ENCODE results near the gene PIK3R3. TPM values are rescaled to one million over a fixed set of nuclear protein-coding genes. Genes with fewer than 3 reads are reported as not detected.
A peak's percentile ranks its signal among the peaks of the same experiment; 100 is the strongest.

The PIK3R3 gene
- total RNA-seq, 3 donors from 2014 or later: 1.3 to 1.7 (median 1.6) TPM

- Mint-ChIP-seq H3K36me3 (ENCODE audit: insufficient read depth) (no peaks in the 10 kb centered on the region), H3K4me1 (ENCODE audit: low read depth) (peaks cover 25% of the 10 kb centered on the region), H3K9me3 (no peaks in the 10 kb centered on the region), H3K27me3 (ENCODE audit: low read depth) (peaks cover 29% of the 10 kb centered on the region), H3K4me3 (peak overlapping the region; percentile 93)
- ATAC-seq (no peak), DNase-seq (no peak)
These were observed 1.4 kb upstream of the PIK3R3 start for GRCh38 chr1:46133781-46134350.

DNA sequence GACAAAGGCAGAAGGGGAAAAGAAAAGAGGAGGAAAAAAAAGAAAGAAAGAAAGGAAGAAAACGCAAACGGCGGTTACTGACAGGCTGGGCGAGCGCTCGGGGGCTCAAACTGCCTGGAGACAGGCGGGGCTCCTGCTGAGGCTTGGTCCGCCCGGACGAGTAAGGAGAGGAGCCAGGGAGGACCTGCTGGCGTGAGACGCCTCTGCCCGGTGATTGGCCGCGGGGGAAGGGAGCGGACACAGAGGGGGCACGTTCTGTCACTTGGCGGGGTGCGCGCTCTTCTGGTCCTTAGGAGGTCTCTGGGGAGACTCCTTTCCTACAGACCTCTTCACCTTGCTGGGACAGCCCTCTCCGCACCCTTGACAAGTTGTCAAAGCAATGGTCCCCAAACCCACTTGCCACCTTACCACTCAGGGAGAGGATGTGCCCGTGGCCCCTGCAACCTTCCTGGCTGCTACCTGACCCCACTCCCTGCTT lies 791 bp upstream of the PIK3R3 start:
- peak overlapping the region; percentile 93 for H3K4me3 Mint-ChIP-seq
- DNase-seq (no peak), ATAC-seq (peak; percentile 44 to 52)
- peaks cover 33% of the 10 kb centered on the region for H3K27me3 Mint-ChIP-seq (ENCODE audit: low read depth)
- peaks cover 25% of the 10 kb centered on the region for H3K4me1 Mint-ChIP-seq (ENCODE audit: low read depth)
- no peaks in the 10 kb centered on the region for H3K36me3 Mint-ChIP-seq (ENCODE audit: insufficient read depth)
- no peaks in the 10 kb centered on the region for H3K9me3 Mint-ChIP-seq

GRCh38 chr1:46131712-46132528 lies 509 bp downstream of the PIK3R3 start:
- H3K4me1 Mint-ChIP-seq (ENCODE audit: low read depth): peaks cover 25% of the 10 kb centered on the region
- peak overlapping the region; percentile 93 for H3K4me3 Mint-ChIP-seq
- H3K36me3 Mint-ChIP-seq (ENCODE audit: insufficient read depth): no peaks in the 10 kb centered on the region
- peaks cover 39% of the 10 kb centered on the region for H3K27me3 Mint-ChIP-seq (ENCODE audit: low read depth)
- ATAC-seq (no peak), DNase-seq (peak; percentile 14)
- H3K9me3 Mint-ChIP-seq: no peaks in the 10 kb centered on the region

DNA sequence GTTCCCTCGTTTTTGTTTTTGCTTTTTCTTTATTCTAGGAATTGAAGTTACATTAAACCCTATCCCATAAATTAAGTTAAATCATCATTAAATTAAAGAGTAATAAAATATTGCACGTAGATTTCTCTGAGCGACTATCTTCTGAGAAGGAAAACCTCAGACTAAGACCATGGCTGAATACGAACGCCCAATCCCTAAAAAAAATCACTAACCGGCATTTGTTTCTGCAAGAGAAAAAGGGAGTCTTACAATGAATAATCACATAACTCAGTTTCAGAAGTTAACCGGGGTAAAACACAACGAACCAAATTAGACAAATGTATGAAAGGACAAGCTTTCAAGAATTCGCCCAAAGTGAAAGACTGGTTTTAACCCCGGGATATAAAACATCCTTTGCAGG lies 1.3 kb downstream of the PIK3R3 start:
- peaks cover 25% of the 10 kb centered on the region for H3K4me1 Mint-ChIP-seq (ENCODE audit: low read depth)
- H3K9me3 Mint-ChIP-seq: no peaks in the 10 kb centered on the region
- peak overlapping the region; percentile 93 for H3K4me3 Mint-ChIP-seq
- H3K36me3 Mint-ChIP-seq (ENCODE audit: insufficient read depth): no peaks in the 10 kb centered on the region
- H3K27me3 Mint-ChIP-seq (ENCODE audit: low read depth): peaks cover 39% of the 10 kb centered on the region
- no peak for ATAC-seq
- no peak for DNase-seq

GRCh38 chr1:46130606-46131005 lies 1.8 kb downstream of the PIK3R3 start:
- Mint-ChIP-seq H3K36me3 (ENCODE audit: insufficient read depth) (no peaks in the 10 kb centered on the region), H3K27me3 (ENCODE audit: low read depth) (peaks cover 39% of the 10 kb centered on the region), H3K4me3 (no peak overlapping the region), H3K9me3 (no peaks in the 10 kb centered on the region), H3K4me1 (ENCODE audit: low read depth) (peaks cover 25% of the 10 kb centered on the region)
- ATAC-seq (no peak), DNase-seq (no peak)

GRCh38 chr1:46130121-46130520 lies 2.3 kb downstream of the PIK3R3 start:
- Mint-ChIP-seq H3K9me3 (no peaks in the 10 kb centered on the region), H3K4me3 (no peak overlapping the region), H3K27me3 (ENCODE audit: low read depth) (peaks cover 39% of the 10 kb centered on the region), H3K4me1 (ENCODE audit: low read depth) (peaks cover 25% of the 10 kb centered on the region), H3K36me3 (ENCODE audit: insufficient read depth) (no peaks in the 10 kb centered on the region)
- DNase-seq (no peak), ATAC-seq (no peak)

DNA sequence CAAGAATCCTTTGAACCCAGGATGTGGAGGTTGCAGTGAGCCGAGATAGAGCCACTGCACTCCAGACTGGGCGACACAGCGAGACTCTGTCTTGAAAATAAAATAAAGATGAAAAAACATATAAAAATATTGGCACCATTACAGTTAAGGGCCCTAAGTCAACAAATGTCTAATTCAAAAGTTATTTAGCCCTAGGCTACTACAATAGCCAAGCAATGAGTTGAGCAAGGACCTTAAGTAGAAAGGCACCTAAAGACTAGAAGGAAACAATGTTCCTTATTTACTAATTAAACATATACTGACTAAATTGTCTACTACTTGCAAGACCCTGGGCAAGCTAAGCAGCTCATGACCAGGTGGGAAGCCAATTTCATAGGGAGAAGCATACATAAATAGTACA lies 4.1 kb downstream of the PIK3R3 start:
- DNase-seq (no peak), ATAC-seq (no peak)
- no peaks in the 10 kb centered on the region for H3K36me3 Mint-ChIP-seq (ENCODE audit: insufficient read depth)
- peaks cover 19% of the 10 kb centered on the region for H3K4me1 Mint-ChIP-seq (ENCODE audit: low read depth)
- no peaks in the 10 kb centered on the region for H3K9me3 Mint-ChIP-seq
- no peak overlapping the region for H3K4me3 Mint-ChIP-seq
- peaks cover 38% of the 10 kb centered on the region for H3K27me3 Mint-ChIP-seq (ENCODE audit: low read depth)

DNA sequence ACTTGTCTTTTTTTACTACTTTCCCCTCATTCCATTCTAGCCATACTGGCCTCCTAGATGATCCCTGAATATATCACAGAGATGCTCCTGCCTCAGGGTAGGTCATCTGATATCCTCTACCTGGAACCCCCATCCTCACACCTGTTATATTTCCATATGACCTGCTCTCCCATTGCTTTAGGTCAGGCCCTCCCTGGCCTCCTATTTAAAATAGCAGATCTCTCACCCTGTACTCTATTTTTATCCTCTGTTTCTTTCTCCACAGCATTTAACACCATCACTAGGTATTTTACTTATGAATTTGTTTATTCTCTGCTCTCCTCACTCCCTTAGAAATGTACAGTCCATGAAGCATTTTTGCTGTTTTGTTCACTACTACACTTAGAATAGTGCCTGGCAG lies 13.6 kb downstream of the PIK3R3 start:
- Mint-ChIP-seq H3K9me3 (no peaks in the 10 kb centered on the region), H3K36me3 (ENCODE audit: insufficient read depth) (no peaks in the 10 kb centered on the region), H3K4me1 (ENCODE audit: low read depth) (peaks cover 1% of the 10 kb centered on the region), H3K4me3 (no peak overlapping the region), H3K27me3 (ENCODE audit: low read depth) (no peaks in the 10 kb centered on the region)
- DNase-seq (no peak), ATAC-seq (no peak)

GRCh38 chr1:46117810-46118494 lies 14.5 kb downstream of the PIK3R3 start:
- no peaks in the 10 kb centered on the region for H3K36me3 Mint-ChIP-seq (ENCODE audit: insufficient read depth)
- no peak for DNase-seq
- ATAC-seq: no peak
- no peaks in the 10 kb centered on the region for H3K27me3 Mint-ChIP-seq (ENCODE audit: low read depth)
- no peaks in the 10 kb centered on the region for H3K9me3 Mint-ChIP-seq
- no peak overlapping the region for H3K4me3 Mint-ChIP-seq
- H3K4me1 Mint-ChIP-seq (ENCODE audit: low read depth): peaks cover 1% of the 10 kb centered on the region

- Mint-ChIP-seq H3K36me3 (ENCODE audit: insufficient read depth) (no peaks in the 10 kb centered on the region), H3K4me1 (ENCODE audit: low read depth) (peaks cover 1% of the 10 kb centered on the region), H3K4me3 (no peak overlapping the region), H3K9me3 (no peaks in the 10 kb centered on the region), H3K27me3 (ENCODE audit: low read depth) (no peaks in the 10 kb centered on the region)
- ATAC-seq: no peak
- DNase-seq: no peak
These were observed 17.4 kb downstream of the PIK3R3 start for GRCh38 chr1:46114925-46115603.

GRCh38 chr1:46113948-46114347 lies 18.5 kb downstream of the PIK3R3 start:
- Mint-ChIP-seq H3K9me3 (no peaks in the 10 kb centered on the region), H3K27me3 (ENCODE audit: low read depth) (no peaks in the 10 kb centered on the region), H3K4me1 (ENCODE audit: low read depth) (peaks cover 1% of the 10 kb centered on the region), H3K36me3 (ENCODE audit: insufficient read depth) (no peaks in the 10 kb centered on the region), H3K4me3 (no peak overlapping the region)
- ATAC-seq: no peak
- DNase-seq: no peak

GRCh38 chr1:46112108-46112507 lies 20.3 kb downstream of the PIK3R3 start:
- ATAC-seq (no peak), DNase-seq (no peak)
- Mint-ChIP-seq H3K9me3 (no peaks in the 10 kb centered on the region), H3K27me3 (ENCODE audit: low read depth) (no peaks in the 10 kb centered on the region), H3K4me1 (ENCODE audit: low read depth) (peaks cover 1% of the 10 kb centered on the region), H3K36me3 (ENCODE audit: insufficient read depth) (no peaks in the 10 kb centered on the region), H3K4me3 (no peak overlapping the region)

DNA sequence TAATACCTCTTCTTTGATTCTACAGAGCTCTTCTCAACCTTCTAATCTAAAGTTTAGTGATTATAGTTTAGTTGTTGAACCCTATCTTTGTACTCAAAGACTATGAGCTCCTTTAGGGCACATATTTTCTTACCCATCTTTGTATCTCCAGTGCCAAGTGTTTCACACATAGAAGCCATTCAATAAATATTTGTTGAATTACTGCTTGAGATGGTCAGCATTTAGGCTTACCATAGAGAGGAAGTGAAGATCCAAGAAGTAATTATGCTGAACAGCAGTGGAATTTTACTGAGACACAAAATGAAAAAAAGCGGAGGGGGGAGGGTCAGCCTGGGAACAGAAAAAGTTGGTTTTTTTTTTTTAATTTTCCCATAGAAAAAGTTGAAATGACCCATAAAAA lies 21.9 kb downstream of the PIK3R3 start:
- no peaks in the 10 kb centered on the region for H3K27me3 Mint-ChIP-seq (ENCODE audit: low read depth)
- ATAC-seq (no peak), DNase-seq (no peak)
- H3K4me3 Mint-ChIP-seq: no peak overlapping the region
- no peaks in the 10 kb centered on the region for H3K36me3 Mint-ChIP-seq (ENCODE audit: insufficient read depth)
- H3K9me3 Mint-ChIP-seq: no peaks in the 10 kb centered on the region
- H3K4me1 Mint-ChIP-seq (ENCODE audit: low read depth): peaks cover 1% of the 10 kb centered on the region

DNA sequence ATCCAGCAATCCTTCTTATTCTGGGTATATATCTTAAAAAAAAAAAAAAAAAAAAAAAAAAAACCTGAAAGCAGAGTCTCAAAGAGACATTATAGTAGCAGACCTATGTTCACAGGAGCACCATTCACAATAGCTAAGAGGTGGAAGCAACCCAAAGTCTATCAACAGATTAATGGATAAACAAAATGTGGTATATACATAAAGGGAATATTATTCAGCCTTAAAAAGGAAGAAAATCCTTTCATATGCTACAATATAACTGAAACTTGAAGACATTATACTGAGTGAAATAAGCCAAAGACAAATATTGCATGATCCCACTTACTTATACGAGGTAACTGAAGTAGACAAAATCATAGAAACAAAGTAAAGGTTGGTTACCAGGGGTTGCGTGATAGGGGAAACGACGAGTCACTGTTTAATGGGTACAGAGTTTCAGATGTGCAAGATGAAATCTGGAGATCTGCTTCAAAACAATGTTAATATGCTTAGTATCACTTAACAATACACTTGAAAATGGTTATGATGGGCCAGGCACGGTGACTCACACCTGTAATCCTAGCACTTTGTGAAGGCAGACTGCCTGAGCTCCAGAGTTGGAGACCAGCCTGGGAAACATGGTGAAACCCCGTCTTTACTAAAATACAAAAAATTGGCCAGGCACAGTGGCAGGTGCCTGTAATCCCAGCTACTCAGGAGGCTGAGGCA lies 29.5 kb downstream of the PIK3R3 start:
- Mint-ChIP-seq H3K36me3 (ENCODE audit: insufficient read depth) (no peaks in the 10 kb centered on the region), H3K27me3 (ENCODE audit: low read depth) (peaks cover 2% of the 10 kb centered on the region), H3K4me1 (ENCODE audit: low read depth) (peaks cover 3% of the 10 kb centered on the region), H3K9me3 (peaks cover 5% of the 10 kb centered on the region), H3K4me3 (no peak overlapping the region)
- DNase-seq: no peak
- peak; percentile 4 to 21 for ATAC-seq

Data from activated T-cell treated with anti-CD3 and anti-CD28 coated beads, Interleukin-2, amount 50 U/mL, for 4 hours (primary cell).